ENCODE data around the gene BRI3.

The BRI3 gene

GRCh38 chr7:98254516-98254915 lies 27.0 kb upstream of the BRI3 start:
- no peak for DNase-seq

- DNase-seq: no peak
These were observed 26.4 kb upstream of the BRI3 start for GRCh38 chr7:98254951-98255610.

GRCh38 chr7:98256431-98256830 lies 25.1 kb upstream of the BRI3 start:
- DNase-seq: no peak

- DNase-seq: no peak
These were observed 23.8 kb upstream of the BRI3 start for GRCh38 chr7:98257701-98258100.

- no peak for DNase-seq
These were observed 15.6 kb upstream of the BRI3 start for GRCh38 chr7:98265841-98266271.

GRCh38 chr7:98266840-98267239 lies 14.6 kb upstream of the BRI3 start:
- no peak for DNase-seq

- no peak for DNase-seq
These were observed 14.2 kb upstream of the BRI3 start for GRCh38 chr7:98267303-98267702.

- no peak for DNase-seq
These were observed 5.2 kb upstream of the BRI3 start for GRCh38 chr7:98276241-98276761.

GRCh38 chr7:98278408-98278807 lies 3.1 kb upstream of the BRI3 start:
- no peak for DNase-seq

GRCh38 chr7:98278936-98279335 lies 2.5 kb upstream of the BRI3 start:
- DNase-seq: no peak

GRCh38 chr7:98280296-98280695 lies 1.2 kb upstream of the BRI3 start:
- no peak for DNase-seq

GRCh38 chr7:98281757-98282606 lies 496 bp downstream of the BRI3 start:
- DNase-seq: no peak

- DNase-seq: no peak
These were observed 1.2 kb downstream of the BRI3 start for GRCh38 chr7:98282703-98283102.

GRCh38 chr7:98283127-98283886 lies 1.8 kb downstream of the BRI3 start:
- DNase-seq: no peak

GRCh38 chr7:98283887-98284222 lies 2.4 kb downstream of the BRI3 start:
- DNase-seq: no peak

- no peak for DNase-seq
These were observed 3.0 kb downstream of the BRI3 start for GRCh38 chr7:98284335-98285036.

GRCh38 chr7:98285157-98286092 lies 3.9 kb downstream of the BRI3 start:
- no peak for DNase-seq

- no peak for DNase-seq
These were observed 4.6 kb downstream of the BRI3 start for GRCh38 chr7:98286093-98286539.

- DNase-seq: no peak
These were observed 5.4 kb downstream of the BRI3 start for GRCh38 chr7:98286701-98287485.

- no peak for DNase-seq
These were observed 6.0 kb downstream of the BRI3 start for GRCh38 chr7:98287486-98287959.

Data from NCI-H1105 treated with DMSO at 0.1 percent for 48 hours (cell line).